SU-DHL-6 (cell line): Measurements from ENCODE around the gene NEURL4.

Experiments
- CTCF ChIP-seq: fragments of 200-600 bp; sonication (generic); IDR thresholded peaks from one replicate; pipeline ENCODE4 v1.5.1; 2017; ENCODE audit warnings: antibody characterized with exemption, mild to moderate bottlenecking, low read length, moderate library complexity; ENCODE audit not compliant: insufficient read depth, poor library complexity, severe bottlenecking
- EZH2phosphoT487 ChIP-seq: fragments of 200-600 bp; sonication (generic), shearing (Covaris generic); conservative IDR thresholded peaks from 2 replicates; pipeline ENCODE4 v1.6.1; 2018; ENCODE audit warnings: mild to moderate bottlenecking, antibody characterized with exemption, low read length, moderate library complexity, mixed read lengths

DNA sequence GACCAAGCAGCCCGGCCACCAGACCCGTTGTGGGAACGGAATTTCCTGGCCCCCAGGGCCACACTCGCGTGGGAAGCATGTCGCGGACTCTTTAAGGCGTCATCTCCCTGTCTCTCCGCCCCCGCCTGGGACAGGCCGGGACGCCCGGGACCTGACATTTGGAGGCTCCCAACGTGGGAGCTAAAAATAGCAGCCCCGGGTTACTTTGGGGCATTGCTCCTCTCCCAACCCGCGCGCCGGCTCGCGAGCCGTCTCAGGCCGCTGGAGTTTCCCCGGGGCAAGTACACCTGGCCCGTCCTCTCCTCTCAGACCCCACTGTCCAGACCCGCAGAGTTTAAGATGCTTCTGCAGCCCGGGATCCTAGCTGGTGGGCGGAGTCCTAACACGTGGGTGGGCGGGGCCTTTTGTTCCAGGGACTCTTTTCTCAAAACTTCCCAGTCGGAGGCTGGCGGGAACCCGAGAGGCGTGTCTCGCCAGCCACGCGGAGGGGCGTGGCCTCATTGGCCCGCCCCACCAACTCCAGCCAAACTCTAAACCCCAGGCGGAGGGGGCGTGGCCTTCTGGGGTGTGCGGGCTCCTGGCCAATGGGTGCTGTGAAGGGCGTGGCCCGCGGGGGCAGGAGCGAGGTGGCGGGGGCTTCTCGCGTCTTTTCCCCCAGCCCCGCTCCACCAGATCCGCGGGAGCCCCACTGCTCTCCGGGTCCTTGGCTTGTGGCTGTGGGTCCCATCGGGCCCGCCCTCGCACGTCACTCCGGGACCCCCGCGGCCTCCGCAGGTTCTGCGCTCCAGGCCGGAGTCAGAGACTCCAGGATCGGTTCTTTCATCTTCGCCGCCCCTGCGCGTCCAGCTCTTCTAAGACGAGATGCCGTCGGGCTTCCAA is 47.8 kb downstream of the NEURL4 start, which contains the start of gene SLC2A4:
- TF ChIP-seq CTCF (no peak), EZH2phosphoT487 (no peak)
